Measurements from ENCODE around the gene CTNNA2. TPM values are rescaled to one million over a fixed set of nuclear protein-coding genes. Genes with fewer than 3 reads are reported as not detected.

Gene CTNNA2
- polyA plus RNA-seq, 4 donors, result 0.27 to 2.8 (median 1.3) TPM; not detected in 1

- WGBS, 3 donors, result 67 to 84% (median 73%) methylated on average over 3 of the region's 3 CpGs
- Histone ChIP-seq H3K9me3 (ENCODE audit: control insufficient read depth in 2 of 2, insufficient read depth in 1 of 2, low read depth in 1 of 2, low read length in 1 of 2) (no peaks in the 10 kb centered on the region), H3K36me3 (ENCODE audit: control insufficient read depth in 3 of 3, insufficient read depth in 2 of 3, low read depth in 1 of 3, low read length in 3 of 3) (no peaks in the 10 kb centered on the region), H3K27ac (ENCODE audit: low read depth in 1 of 3, low read length in 2 of 3) (no peak overlapping the region), H3K27me3 (ENCODE audit: control insufficient read depth in 3 of 3, insufficient read depth in 3 of 3, low read length in 3 of 3) (no peaks in the 10 kb centered on the region), H3K4me3 (ENCODE audit: low read depth in 1 of 3, low read length in 3 of 3) (no peak overlapping the region), H3K4me1 (ENCODE audit: control insufficient read depth in 3 of 3, insufficient read depth in 2 of 3, low read depth in 1 of 3, low read length in 2 of 3) (no peaks in the 10 kb centered on the region)
- FAIRE-seq (no peak), DNase-seq (no peak)
Observed at GRCh38 chr2:79700651-79701050, 187.8 kb downstream of the CTNNA2 start.

DNA sequence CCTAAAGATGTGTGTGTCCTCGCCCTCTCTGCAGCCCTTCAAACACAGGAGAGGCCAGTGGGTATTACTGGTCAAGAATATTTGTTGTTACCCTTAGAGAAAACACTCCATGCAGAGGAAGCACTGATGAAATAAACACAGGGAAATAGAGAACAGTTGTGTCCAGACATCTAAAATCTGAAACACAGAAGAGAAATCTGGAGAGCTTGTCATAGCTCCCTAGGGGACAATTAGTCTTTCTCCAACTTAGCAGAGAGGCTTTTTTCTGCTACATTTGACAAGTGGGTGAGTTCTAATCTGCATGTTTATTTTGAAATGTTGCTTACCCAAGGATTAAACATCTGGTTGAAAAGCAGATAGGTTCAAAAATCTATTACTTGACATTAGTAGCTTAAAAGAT lies 190.1 kb downstream of the CTNNA2 start:
- no peak overlapping the region for H3K27ac ChIP-seq (ENCODE audit: low read depth in 1 of 3, low read length in 2 of 3)
- H3K27me3 ChIP-seq (ENCODE audit: control insufficient read depth in 3 of 3, insufficient read depth in 3 of 3, low read length in 3 of 3), result no peaks in the 10 kb centered on the region
- no peaks in the 10 kb centered on the region for H3K36me3 ChIP-seq (ENCODE audit: control insufficient read depth in 3 of 3, insufficient read depth in 2 of 3, low read depth in 1 of 3, low read length in 3 of 3)
- FAIRE-seq (no peak), DNase-seq (no peak)
- no peaks in the 10 kb centered on the region for H3K4me1 ChIP-seq (ENCODE audit: control insufficient read depth in 3 of 3, insufficient read depth in 2 of 3, low read depth in 1 of 3, low read length in 2 of 3)
- no peak overlapping the region for H3K4me3 ChIP-seq (ENCODE audit: low read depth in 1 of 3, low read length in 3 of 3)
- no peaks in the 10 kb centered on the region for H3K9me3 ChIP-seq (ENCODE audit: control insufficient read depth in 2 of 2, insufficient read depth in 1 of 2, low read depth in 1 of 2, low read length in 1 of 2)
- 45 to 67% (median 64%) methylated on average over 1 of the region's 1 CpG for WGBS, 3 donors

GRCh38 chr2:79711098-79711497 lies 198.2 kb downstream of the CTNNA2 start:
- Histone ChIP-seq H3K27me3 (ENCODE audit: control insufficient read depth in 3 of 3, insufficient read depth in 3 of 3, low read length in 3 of 3) (no peaks in the 10 kb centered on the region), H3K36me3 (ENCODE audit: control insufficient read depth in 3 of 3, insufficient read depth in 2 of 3, low read depth in 1 of 3, low read length in 3 of 3) (no peaks in the 10 kb centered on the region), H3K27ac (ENCODE audit: low read depth in 1 of 3, low read length in 2 of 3) (no peak overlapping the region), H3K9me3 (ENCODE audit: control insufficient read depth in 2 of 2, insufficient read depth in 1 of 2, low read depth in 1 of 2, low read length in 1 of 2) (no peaks in the 10 kb centered on the region), H3K4me1 (ENCODE audit: control insufficient read depth in 3 of 3, insufficient read depth in 2 of 3, low read depth in 1 of 3, low read length in 2 of 3) (no peaks in the 10 kb centered on the region), H3K4me3 (ENCODE audit: low read depth in 1 of 3, low read length in 3 of 3) (no peak overlapping the region)
- DNase-seq (no peak), FAIRE-seq (no peak)

DNA sequence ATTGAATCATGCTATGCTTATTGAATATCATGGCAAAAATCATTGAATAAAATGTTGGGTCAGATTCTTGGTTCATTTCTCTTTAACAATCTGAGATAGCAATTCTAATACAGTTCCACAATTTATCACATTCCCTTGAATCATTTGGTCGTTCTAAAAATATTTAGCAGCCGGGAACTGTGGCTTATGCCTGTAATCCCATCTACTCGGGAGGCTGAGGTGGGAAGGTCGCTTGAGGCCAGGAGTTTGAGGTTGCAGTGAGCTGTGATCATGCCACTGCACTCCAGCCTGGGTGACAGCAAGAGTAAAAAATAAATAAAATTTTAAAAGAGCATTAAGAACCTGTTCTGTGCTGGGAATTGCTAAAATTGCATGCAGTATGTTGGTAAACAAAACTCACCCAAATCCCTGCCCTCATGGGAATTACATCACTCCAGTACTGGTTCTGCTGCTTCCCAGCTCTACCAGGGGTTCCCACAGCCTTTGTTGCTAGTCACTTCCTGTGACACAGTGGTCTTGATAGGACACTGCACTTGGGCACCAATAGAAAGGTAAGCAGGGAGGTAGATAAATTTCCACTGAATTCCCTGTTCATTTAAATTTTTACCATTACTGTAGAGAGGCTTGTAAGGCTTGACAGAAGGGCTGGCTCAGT lies 200.4 kb downstream of the CTNNA2 start:
- H3K27ac ChIP-seq (ENCODE audit: low read depth in 1 of 3, low read length in 2 of 3), result no peak overlapping the region
- DNase-seq (no peak), FAIRE-seq (no peak)
- no peaks in the 10 kb centered on the region for H3K9me3 ChIP-seq (ENCODE audit: control insufficient read depth in 2 of 2, insufficient read depth in 1 of 2, low read depth in 1 of 2, low read length in 1 of 2)
- H3K36me3 ChIP-seq (ENCODE audit: control insufficient read depth in 3 of 3, insufficient read depth in 2 of 3, low read depth in 1 of 3, low read length in 3 of 3), result no peaks in the 10 kb centered on the region
- no peaks in the 10 kb centered on the region for H3K4me1 ChIP-seq (ENCODE audit: control insufficient read depth in 3 of 3, insufficient read depth in 2 of 3, low read depth in 1 of 3, low read length in 2 of 3)
- no peaks in the 10 kb centered on the region for H3K27me3 ChIP-seq (ENCODE audit: control insufficient read depth in 3 of 3, insufficient read depth in 3 of 3, low read length in 3 of 3)
- WGBS, 3 donors, result 72 to 84% (median 74%) methylated on average over 4 of the region's 4 CpGs
- H3K4me3 ChIP-seq (ENCODE audit: low read depth in 1 of 3, low read length in 3 of 3), result no peak overlapping the region

DNA sequence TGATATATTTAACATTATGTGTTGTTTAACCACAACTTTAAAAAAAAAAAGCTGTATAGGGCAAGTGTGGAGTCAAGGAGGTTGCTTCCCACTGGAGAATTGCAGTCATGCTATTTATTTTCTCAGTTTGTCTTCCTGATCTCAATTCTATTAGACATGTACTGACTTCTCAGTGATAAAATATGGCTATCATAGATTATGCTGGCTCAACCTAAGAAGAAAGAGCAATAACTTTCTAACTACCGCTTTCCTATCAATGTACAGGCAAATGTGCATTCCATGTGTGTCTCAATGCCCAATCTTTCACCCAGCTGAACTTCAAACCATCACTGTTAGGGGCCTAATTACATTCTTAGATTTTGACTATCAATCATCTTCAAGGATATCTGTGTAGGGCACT lies 201.4 kb downstream of the CTNNA2 start:
- Histone ChIP-seq H3K4me3 (ENCODE audit: low read depth in 1 of 3, low read length in 3 of 3) (no peak overlapping the region), H3K36me3 (ENCODE audit: control insufficient read depth in 3 of 3, insufficient read depth in 2 of 3, low read depth in 1 of 3, low read length in 3 of 3) (no peaks in the 10 kb centered on the region), H3K9me3 (ENCODE audit: control insufficient read depth in 2 of 2, insufficient read depth in 1 of 2, low read depth in 1 of 2, low read length in 1 of 2) (no peaks in the 10 kb centered on the region), H3K27me3 (ENCODE audit: control insufficient read depth in 3 of 3, insufficient read depth in 3 of 3, low read length in 3 of 3) (no peaks in the 10 kb centered on the region), H3K27ac (ENCODE audit: low read depth in 1 of 3, low read length in 2 of 3) (no peak overlapping the region), H3K4me1 (ENCODE audit: control insufficient read depth in 3 of 3, insufficient read depth in 2 of 3, low read depth in 1 of 3, low read length in 2 of 3) (no peaks in the 10 kb centered on the region)
- DNase-seq (no peak), FAIRE-seq (no peak)
- 86 to 89% (median 86%) methylated on average over 1 of the region's 1 CpG for WGBS, 3 donors

DNA sequence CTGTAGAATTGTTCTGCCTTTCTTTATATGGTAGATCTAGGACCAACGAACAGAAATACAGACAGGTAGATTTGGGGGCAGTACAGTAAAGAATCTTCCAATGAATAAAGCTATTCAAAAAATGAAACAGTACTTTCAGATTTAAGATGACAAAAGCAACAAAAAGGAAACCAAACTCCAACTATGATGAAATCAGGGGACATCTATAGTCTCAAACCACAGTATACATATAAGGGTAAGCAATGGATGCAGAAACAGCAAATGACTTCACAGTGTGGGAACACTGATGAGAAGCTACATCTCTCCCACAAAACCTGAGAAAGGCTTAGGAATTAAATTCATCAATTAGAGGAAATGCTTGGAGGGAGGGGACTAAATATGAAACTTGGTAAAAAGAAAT lies 202.5 kb downstream of the CTNNA2 start:
- no peak overlapping the region for H3K27ac ChIP-seq (ENCODE audit: low read depth in 1 of 3, low read length in 2 of 3)
- H3K36me3 ChIP-seq (ENCODE audit: control insufficient read depth in 3 of 3, insufficient read depth in 2 of 3, low read depth in 1 of 3, low read length in 3 of 3), result no peaks in the 10 kb centered on the region
- DNase-seq (no peak), FAIRE-seq (no peak)
- 72 to 94% (median 89%) methylated on average over 1 of the region's 1 CpG for WGBS, 3 donors
- H3K4me3 ChIP-seq (ENCODE audit: low read depth in 1 of 3, low read length in 3 of 3), result no peak overlapping the region
- no peaks in the 10 kb centered on the region for H3K27me3 ChIP-seq (ENCODE audit: control insufficient read depth in 3 of 3, insufficient read depth in 3 of 3, low read length in 3 of 3)
- no peaks in the 10 kb centered on the region for H3K9me3 ChIP-seq (ENCODE audit: control insufficient read depth in 2 of 2, insufficient read depth in 1 of 2, low read depth in 1 of 2, low read length in 1 of 2)
- no peaks in the 10 kb centered on the region for H3K4me1 ChIP-seq (ENCODE audit: control insufficient read depth in 3 of 3, insufficient read depth in 2 of 3, low read depth in 1 of 3, low read length in 2 of 3)

DNA sequence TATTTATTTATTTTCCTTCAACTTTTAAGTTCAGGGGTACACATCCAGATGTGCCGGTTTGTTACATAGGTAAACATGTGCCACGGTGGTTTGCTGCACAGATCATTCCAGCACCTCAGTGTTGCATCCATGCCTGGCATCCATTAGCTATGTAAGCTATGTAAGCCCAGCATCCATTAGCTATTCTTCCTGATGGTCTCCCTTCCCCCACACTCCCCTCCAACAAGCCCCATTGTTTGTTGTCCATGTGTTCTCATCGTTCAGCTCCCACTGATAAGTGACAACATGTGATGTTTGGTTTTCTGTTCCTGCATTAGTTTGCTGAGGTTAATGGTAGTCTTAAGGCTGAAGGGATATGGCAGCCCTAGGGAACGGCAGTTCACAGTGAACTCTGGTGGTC lies 203.4 kb downstream of the CTNNA2 start:
- FAIRE-seq (no peak), DNase-seq (no peak)
- Histone ChIP-seq H3K4me3 (ENCODE audit: low read depth in 1 of 3, low read length in 3 of 3) (no peak overlapping the region), H3K27ac (ENCODE audit: low read depth in 1 of 3, low read length in 2 of 3) (no peak overlapping the region), H3K27me3 (ENCODE audit: control insufficient read depth in 3 of 3, insufficient read depth in 3 of 3, low read length in 3 of 3) (no peaks in the 10 kb centered on the region), H3K4me1 (ENCODE audit: control insufficient read depth in 3 of 3, insufficient read depth in 2 of 3, low read depth in 1 of 3, low read length in 2 of 3) (no peaks in the 10 kb centered on the region), H3K36me3 (ENCODE audit: control insufficient read depth in 3 of 3, insufficient read depth in 2 of 3, low read depth in 1 of 3, low read length in 3 of 3) (no peaks in the 10 kb centered on the region), H3K9me3 (ENCODE audit: control insufficient read depth in 2 of 2, insufficient read depth in 1 of 2, low read depth in 1 of 2, low read length in 1 of 2) (no peaks in the 10 kb centered on the region)
- 55 to 61% (median 60%) methylated on average over 4 of the region's 4 CpGs for WGBS, 3 donors

DNA sequence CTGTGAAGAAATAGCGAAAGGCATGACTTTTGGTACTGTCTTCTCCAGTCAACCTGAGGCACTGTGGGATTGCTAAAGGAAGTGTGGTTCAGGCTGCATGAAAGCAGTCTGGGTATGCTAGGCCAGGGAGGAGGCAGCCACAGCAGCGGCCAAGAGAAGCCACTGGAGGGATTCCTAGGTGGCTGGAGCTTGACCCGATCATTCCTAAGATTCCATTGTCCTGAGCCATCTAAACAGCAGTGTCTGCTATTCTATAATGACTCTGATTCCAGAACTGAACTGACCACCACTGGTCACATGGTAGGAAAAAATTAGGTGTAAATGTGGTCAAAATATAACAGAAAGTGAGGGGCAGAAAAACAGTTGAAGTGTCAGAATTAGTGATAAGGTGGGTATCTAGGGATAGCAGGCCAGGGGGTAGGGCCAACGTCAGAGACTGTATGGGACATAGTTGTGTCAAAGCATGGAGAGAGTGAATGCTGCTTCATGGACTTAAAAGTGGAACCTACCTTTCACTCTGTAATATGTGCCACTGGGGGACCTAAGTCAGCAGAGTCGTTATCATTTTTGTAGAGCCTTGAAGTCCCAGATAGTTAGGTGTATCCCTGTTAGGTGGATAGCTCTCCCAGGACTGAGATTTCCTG lies 204.6 kb downstream of the CTNNA2 start:
- H3K36me3 ChIP-seq (ENCODE audit: control insufficient read depth in 3 of 3, insufficient read depth in 2 of 3, low read depth in 1 of 3, low read length in 3 of 3), result no peaks in the 10 kb centered on the region
- WGBS, 3 donors, result 71 to 80% (median 72%) methylated on average over 5 of the region's 5 CpGs
- no peak overlapping the region for H3K27ac ChIP-seq (ENCODE audit: low read depth in 1 of 3, low read length in 2 of 3)
- FAIRE-seq (no peak), DNase-seq (no peak)
- no peaks in the 10 kb centered on the region for H3K27me3 ChIP-seq (ENCODE audit: control insufficient read depth in 3 of 3, insufficient read depth in 3 of 3, low read length in 3 of 3)
- no peak overlapping the region for H3K4me3 ChIP-seq (ENCODE audit: low read depth in 1 of 3, low read length in 3 of 3)
- no peaks in the 10 kb centered on the region for H3K9me3 ChIP-seq (ENCODE audit: control insufficient read depth in 2 of 2, insufficient read depth in 1 of 2, low read depth in 1 of 2, low read length in 1 of 2)
- no peaks in the 10 kb centered on the region for H3K4me1 ChIP-seq (ENCODE audit: control insufficient read depth in 3 of 3, insufficient read depth in 2 of 3, low read depth in 1 of 3, low read length in 2 of 3)

DNA sequence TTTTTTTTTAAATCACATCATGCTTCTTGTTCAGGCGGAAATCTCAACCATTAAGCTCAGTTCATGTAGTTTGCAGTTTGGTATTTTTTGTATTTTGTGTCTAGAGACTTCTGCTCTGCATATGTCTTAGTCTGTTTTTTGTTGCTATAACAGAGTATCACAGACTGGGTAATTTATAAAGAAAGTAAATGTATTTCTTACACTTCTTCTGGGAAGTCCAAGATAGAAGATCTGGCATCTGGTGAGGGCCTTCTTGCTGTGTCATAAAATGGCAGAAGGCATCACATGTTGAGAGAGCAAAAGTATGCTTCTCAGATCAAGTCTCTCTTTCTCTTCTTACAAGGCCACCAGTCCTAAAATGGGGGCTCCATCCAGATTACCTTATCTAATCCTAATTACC lies 208.2 kb downstream of the CTNNA2 start:
- no peak for FAIRE-seq
- no peak overlapping the region for H3K4me3 ChIP-seq (ENCODE audit: low read depth in 1 of 3, low read length in 3 of 3)
- no peak overlapping the region for H3K27ac ChIP-seq (ENCODE audit: low read depth in 1 of 3, low read length in 2 of 3)
- WGBS, 3 donors, result 79 to 88% (median 83%) methylated on average over 1 of the region's 1 CpG
- no peaks in the 10 kb centered on the region for H3K36me3 ChIP-seq (ENCODE audit: control insufficient read depth in 3 of 3, insufficient read depth in 2 of 3, low read depth in 1 of 3, low read length in 3 of 3)
- no peaks in the 10 kb centered on the region for H3K27me3 ChIP-seq (ENCODE audit: control insufficient read depth in 3 of 3, insufficient read depth in 3 of 3, low read length in 3 of 3)
- no peak for DNase-seq
- H3K9me3 ChIP-seq (ENCODE audit: control insufficient read depth in 2 of 2, insufficient read depth in 1 of 2, low read depth in 1 of 2, low read length in 1 of 2), result no peaks in the 10 kb centered on the region
- H3K4me1 ChIP-seq (ENCODE audit: control insufficient read depth in 3 of 3, insufficient read depth in 2 of 3, low read depth in 1 of 3, low read length in 2 of 3), result no peaks in the 10 kb centered on the region

Measured in small intestine (tissue), 7 donors.